Spleen (tissue), 11 donors: ENCODE measurements around the gene SPDYC. TPM values are rescaled to one million over a fixed set of nuclear protein-coding genes. Genes with fewer than 3 reads are reported as not detected.

Experiments used
- DNase-seq: peaks from one replicate; pipeline ENCODE4 v3.0.0-alpha.2; 2020
- H3K27ac ChIP-seq, 8 donors: fragments of 200-600 bp; sonication (generic) in 7 of 8; 1 replicate in 4 of 8; 2 replicates in 4 of 8; pipeline versions ENCODE4 v1.5.0 to v1.8.0; 2016 to 2021; ENCODE audit warnings: inconsistent platforms in 4 of 8, mild to moderate bottlenecking in 4 of 8, moderate library complexity in 1 of 8
- H3K27me3 ChIP-seq, 7 donors: fragments of 200-600 bp; sonication (generic) in 6 of 7; replicated peaks in 1 of 7; 1 replicate in 4 of 7; 2 replicates in 3 of 7; pipeline versions ENCODE4 v1.5.0 to v1.8.0; 2016 to 2021; ENCODE audit warnings: inconsistent platforms in 3 of 7, mild to moderate bottlenecking in 1 of 7
- H3K36me3 ChIP-seq, 6 donors: fragments of 200-600 bp; sonication (generic) in 5 of 6; 1 replicate in 4 of 6; 2 replicates in 2 of 6; pipeline versions ENCODE4 v1.5.0 to v1.8.0; 2016 to 2021; ENCODE audit warnings: inconsistent platforms in 2 of 6
- H3K4me1 ChIP-seq, 6 donors: fragments of 200-600 bp; sonication (generic) in 5 of 6; 1 replicate in 3 of 6; 2 replicates in 3 of 6; pipeline versions ENCODE4 v1.5.0 to v1.8.0; 2016 to 2021; ENCODE audit warnings: inconsistent platforms in 3 of 6
- H3K4me3 ChIP-seq, 8 donors: fragments of 200-600 bp; sonication (generic) in 7 of 8; 1 replicate in 4 of 8; 2 replicates in 4 of 8; pipeline versions ENCODE4 v1.5.0 to v1.8.0; 2016 to 2021; ENCODE audit warnings: inconsistent platforms in 4 of 8, mild to moderate bottlenecking in 4 of 8, moderate library complexity in 2 of 8
- H3K9me3 ChIP-seq, 8 donors: fragments of 200-600 bp; sonication (generic) in 7 of 8; 1 replicate in 4 of 8; 2 replicates in 4 of 8; pipeline versions ENCODE4 v1.5.0 to v1.8.0; 2016 to 2021; ENCODE audit warnings: inconsistent platforms in 4 of 8
- CTCF ChIP-seq, 11 experiments: fragments of 200-600 bp in 7 of 11; fragments of 450-650 bp in 4 of 11; sonication (generic) in 4 of 11; IDR thresholded peaks in 8 of 11; conservative IDR thresholded peaks in 3 of 11; 1 replicate in 7 of 11; 2 replicates in 4 of 11; pipeline versions ENCODE4 v1.4.0 to v1.8.0; 2016 to 2021; ENCODE audit warnings: antibody characterized with exemption in 11 of 11, inconsistent platforms in 4 of 11, mild to moderate bottlenecking in 1 of 11
- POLR2A ChIP-seq, 3 donors: fragments of 450-650 bp; IDR thresholded peaks; one replicate each; pipeline ENCODE4 v1.5.1; 2017; ENCODE audit warnings: antibody characterized with exemption in 3 of 3, mild to moderate bottlenecking in 1 of 3
- POLR2AphosphoS5 ChIP-seq, 3 donors: sonication (generic); formaldehyde crosslinking; IDR thresholded peaks; one replicate each; pipeline ENCODE4 v1.5.1; 2017; ENCODE audit warnings: antibody characterized with exemption in 3 of 3
- WGBS, 5 donors: extraction: QIAGEN DNeasy Blood & Tissue Kit in 3 of 5; methylation state at CpG; one replicate each; pipeline versions ENCODE4 v1.1.5 to v1.1.7; 2013 to 2018; 5-methylcytosine and 5-hydroxymethylcytosine counted together
- intact Hi-C: fragments of 100-400 bp; cut with DNase I; formaldehyde crosslinking; loops from one replicate; pipeline ENCODE4 v1.15.0; 2023; ENCODE audit warnings: low total_unique reads
- polyA plus RNA-seq, 3 donors: library from polyadenylated mRNA; stranded (reverse); fragments of 200-250 nt; gene quantifications; one replicate each; pipeline ENCODE4 v1.2.1, GENCODE V29; 2013
- total RNA-seq, 7 donors: library from RNA; depleted of rRNA in 3 of 7; stranded (reverse); fragments of >200 nt in 3 of 7; fragmentation: NEBNext Ultra II Directional in 4 of 7; extraction: Animal tissue kit (Norgen Biotek cat#: 25700) in 4 of 7; gene quantifications; one replicate each; pipeline versions ENCODE4 v1.1.0 to v1.2.1, GENCODE V29; 2016 to 2021
- donor health status: healthy with polysubstance abuse.
- donor health status: DM: no; HTN: no; CAD: no; lungs with moderate emphysema.
- donor health status: DM: no; HTN: no; CAD: no.
- donor health status: Bipolar disorder and iron deficiency.
- donor health status: healthy.
- donor health status: DM: no; HTN: no; CAD: no.
- donor health status: DM: yes; HTN: yes; CAD: no.

SPDYC gene
- total and polyA plus RNA-seq, 10 donors = 0.11 TPM; not detected in 9

- intact Hi-C loops = loop anchor here (5.0 kb wide), 1 partner anchor 65 kb away; the partner anchor contains the start of gene ZNHIT2
- Histone ChIP-seq H3K27me3 (no peaks in the 10 kb centered on the region), H3K36me3 (peaks cover 0 to 46% (median 21%) of the 10 kb centered on the region in 6 donors), H3K9me3 (no peaks in the 10 kb centered on the region), H3K4me1 (peaks cover 21 to 63% (median 36%) of the 10 kb centered on the region in 6 donors), H3K4me3 (peak overlapping the region; percentile 57 to 98 (median 92)), H3K27ac (peak overlapping the region; percentile 73 to 96 (median 89))
- peak; percentile 82 for DNase-seq
- no peak for TF ChIP-seq POLR2AphosphoS5 (IDR thresholded peaks at IDR 0.05)
- TF ChIP-seq CTCF (IDR thresholded peaks at IDR 0.05 in 8 of 11, conservative IDR thresholded peaks at IDR 0.05 in 3 of 11) = no peak
- no peak for TF ChIP-seq POLR2A (IDR thresholded peaks at IDR 0.05)
- WGBS, 5 donors = 52 to 60% (median 56%) methylated on average over 15 to 23 of the region's 23 CpGs
Observed at GRCh38 chr11:65182258-65183170, 12.5 kb downstream of the SPDYC start.

- Histone ChIP-seq H3K4me3 (peak overlapping the region in 3 of 8 donors; percentile 92 to 98 (median 97)), H3K36me3 (peaks cover 0 to 54% (median 29%) of the 10 kb centered on the region in 6 donors), H3K4me1 (peaks cover 21 to 63% (median 36%) of the 10 kb centered on the region in 6 donors), H3K27ac (peak overlapping the region in 5 of 8 donors; percentile 88 to 96 (median 93)), H3K27me3 (no peaks in the 10 kb centered on the region), H3K9me3 (no peaks in the 10 kb centered on the region)
- intact Hi-C loops = loop anchor here (5.0 kb wide), 1 partner anchor 66 kb away; the partner anchor contains the start of gene ZNHIT2
- no peak for TF ChIP-seq POLR2A (IDR thresholded peaks at IDR 0.05)
- WGBS, 5 donors = 82 to 90% (median 85%) methylated on average over 17 to 19 of the region's 19 CpGs
- no peak for DNase-seq
Observed at GRCh38 chr11:65183201-65183891, 13.3 kb downstream of the SPDYC start.

GRCh38 chr11:65184146-65184545, 14.1 kb downstream of the SPDYC start:
- no peak for DNase-seq
- Histone ChIP-seq H3K4me3 (no peak overlapping the region), H3K27me3 (no peaks in the 10 kb centered on the region), H3K9me3 (no peaks in the 10 kb centered on the region), H3K27ac (peak overlapping the region in 1 of 8 donors; percentile 96), H3K36me3 (peaks cover 0 to 62% (median 37%) of the 10 kb centered on the region in 6 donors), H3K4me1 (peaks cover 21 to 59% (median 36%) of the 10 kb centered on the region in 6 donors)
- no peak for TF ChIP-seq POLR2A (IDR thresholded peaks at IDR 0.05)
- no peak for TF ChIP-seq CTCF (IDR thresholded peaks at IDR 0.05 in 8 of 11, conservative IDR thresholded peaks at IDR 0.05 in 3 of 11)
- no peak for TF ChIP-seq POLR2AphosphoS5 (IDR thresholded peaks at IDR 0.05)
- intact Hi-C loops = loop anchor here (5.0 kb wide), 1 partner anchor 67 kb away; the partner anchor contains the start of gene ZNHIT2
- WGBS, 5 donors = 90 to 96% (median 92%) methylated on average over 18 to 22 of the region's 22 CpGs

GRCh38 chr11:65185171-65185570, 15.1 kb downstream of the SPDYC start:
- H3K36me3 ChIP-seq = peaks cover 0 to 72% (median 48%) of the 10 kb centered on the region in 6 donors
- 79 to 94% (median 89%) methylated on average over 2 of the region's 2 CpGs for WGBS, 5 donors

More at GRCh38 chr11:65185171-65185570, 15.1 kb downstream of the SPDYC start:
- no peak for DNase-seq
- Histone ChIP-seq H3K27me3 (no peaks in the 10 kb centered on the region), H3K4me1 (peaks cover 18 to 59% (median 33%) of the 10 kb centered on the region in 6 donors), H3K9me3 (no peaks in the 10 kb centered on the region), H3K4me3 (no peak overlapping the region), H3K27ac (no peak overlapping the region)
- intact Hi-C loops = no loop called here
- TF ChIP-seq POLR2AphosphoS5 (IDR thresholded peaks at IDR 0.05) (no peak), CTCF (IDR thresholded peaks at IDR 0.05 in 8 of 11, conservative IDR thresholded peaks at IDR 0.05 in 3 of 11) (no peak), POLR2A (IDR thresholded peaks at IDR 0.05) (no peak)
